ENCODE measurements around the gene PRPH. TPM values are rescaled to one million over a fixed set of nuclear protein-coding genes. Genes with fewer than 3 reads are reported as not detected.

PRPH gene
- total and polyA plus RNA-seq, 2 of the 8 experiments (the other 6 are each of a cell fraction or from before 2014, with no cell fraction given) = 0.79 to 1.4 TPM

DNA sequence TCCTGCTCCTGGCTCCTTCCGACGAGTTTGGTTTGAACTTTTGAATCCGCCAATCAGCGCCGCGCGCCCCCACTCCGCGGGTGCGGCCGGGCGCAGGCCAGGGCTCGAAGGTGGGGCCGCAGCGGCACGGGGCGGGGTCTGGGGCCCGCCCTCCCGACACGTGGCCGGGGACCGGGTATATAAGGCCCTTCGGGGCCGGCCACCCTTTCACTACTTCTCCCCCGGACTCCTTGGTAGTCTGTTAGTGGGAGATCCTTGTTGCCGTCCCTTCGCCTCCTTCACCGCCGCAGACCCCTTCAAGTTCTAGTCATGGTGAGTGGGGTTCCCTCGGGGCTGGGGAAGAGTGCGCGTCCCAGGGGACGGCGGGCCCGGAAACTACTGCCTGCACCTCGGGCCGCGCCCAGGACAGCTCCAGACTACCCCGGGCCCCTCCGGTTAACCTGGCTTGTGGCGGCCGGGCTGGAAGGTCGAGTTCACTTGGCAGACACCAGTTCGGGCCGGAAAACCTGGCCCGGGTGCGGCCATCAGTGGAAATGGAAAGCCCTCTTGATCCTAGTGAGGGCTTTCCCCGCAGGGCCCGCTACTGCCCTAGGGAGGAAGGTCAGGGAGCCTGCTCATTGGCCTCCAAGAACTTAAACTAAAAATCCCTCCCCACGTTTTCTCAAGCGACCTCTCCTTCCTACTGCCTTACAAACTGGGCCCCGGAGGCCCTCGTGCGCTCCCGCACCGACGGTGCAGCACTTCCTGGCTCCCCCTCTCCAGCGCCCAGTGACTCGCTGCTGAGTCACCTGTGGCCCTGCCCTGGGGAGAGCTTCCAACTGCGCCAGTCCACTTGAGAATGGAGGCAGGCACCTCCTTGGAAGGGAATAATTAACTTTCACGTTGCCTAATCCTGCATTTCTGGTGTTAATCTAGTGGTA is 29.8 kb upstream of the PRPH start, which contains the start of gene TUBA1C (continued):
- TF ChIP-seq ZNF274 (IDR thresholded peaks at IDR 0.05; ENCODE audit: borderline replicate concordance, extremely low read depth, low read length) (no peak), SIRT6 (IDR thresholded peaks at IDR 0.05; ENCODE audit: low read length) (no peak), TAF1 (IDR thresholded peaks at IDR 0.05; ENCODE audit: low read depth, low read length) (peak; percentile 98), SP2 (IDR thresholded peaks at IDR 0.05; ENCODE audit: low read length) (no peak), SRF (IDR thresholded peaks at IDR 0.05; ENCODE audit: low read depth, low read length) (no peak), EP300 (IDR thresholded peaks at IDR 0.05; ENCODE audit: borderline replicate concordance in 1 of 2, low read depth in 2 of 2, low read length in 2 of 2) (no peak; a peak in 1 of 3 replicates), BCL11A (IDR thresholded peaks at IDR 0.05; ENCODE audit: low read depth in 2 of 2, low read length in 2 of 2) (no peak), CBX8 (IDR thresholded peaks at IDR 0.05; ENCODE audit: borderline replicate concordance, low read depth, low read length) (no peak), CREB1 (IDR thresholded peaks at IDR 0.05) (peak; percentile 11; the same call in 1 of the 2 replicates), JUND (IDR thresholded peaks at IDR 0.05; ENCODE audit: low read length) (peak; percentile 66; the same call in 1 of the 2 replicates), CEBPB (IDR thresholded peaks at IDR 0.05; ENCODE audit: low read depth, low read length) (no peak), JUN (IDR thresholded peaks at IDR 0.05; ENCODE audit: low read depth, low read length) (no peak), CBX5 (IDR thresholded peaks at IDR 0.05; ENCODE audit: low read depth, low read length) (no peak), SUZ12 (IDR thresholded peaks at IDR 0.05; ENCODE audit: low read length) (no peak), TCF12 (IDR thresholded peaks at IDR 0.05; ENCODE audit: low read depth, low read length) (no peak), GABPA (IDR thresholded peaks at IDR 0.05; ENCODE audit: borderline replicate concordance, insufficient read depth, low read length) (no peak), POLR2AphosphoS5 (IDR thresholded peaks at IDR 0.05; ENCODE audit: low read depth, low read length) (peak; percentile 97), KDM4A (IDR thresholded peaks at IDR 0.05; ENCODE audit: low read depth, low read length, severe bottlenecking) (peak; percentile 53), NANOG (IDR thresholded peaks at IDR 0.05; ENCODE audit: insufficient read depth, low read depth, low read length, poor library complexity, severe bottlenecking) (no peak), KDM1A (IDR thresholded peaks at IDR 0.05; ENCODE audit: borderline replicate concordance, low read length) (no peak; the same call in 1 of the 2 replicates), TBP (IDR thresholded peaks at IDR 0.05; ENCODE audit: low read depth, low read length) (peak; percentile 98), YY1 (IDR thresholded peaks at IDR 0.05; ENCODE audit: low read depth, low read length) (no peak), SAP30 (IDR thresholded peaks at IDR 0.05; ENCODE audit: insufficient read depth, insufficient replicate concordance, low read length) (peak; percentile 45)
- TF ChIP-seq, protein P1, sequence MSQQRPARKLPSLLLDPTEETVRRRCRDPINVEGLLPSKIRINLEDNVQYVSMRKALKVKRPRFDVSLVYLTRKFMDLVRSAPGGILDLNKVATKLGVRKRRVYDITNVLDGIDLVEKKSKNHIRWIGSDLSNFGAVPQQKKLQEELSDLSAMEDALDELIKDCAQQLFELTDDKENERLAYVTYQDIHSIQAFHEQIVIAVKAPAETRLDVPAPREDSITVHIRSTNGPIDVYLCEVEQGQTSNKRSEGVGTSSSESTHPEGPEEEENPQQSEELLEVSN (IDR thresholded peaks at IDR 0.05) = peak; percentile 36; the same call in 1 of the 2 replicates

All from H1 (cell line).